Liver (tissue), 9 donors: ENCODE results near the gene PEAK3. TPM values are rescaled to one million over a fixed set of nuclear protein-coding genes. Genes with fewer than 3 reads are reported as not detected.

Source experiments
- DNase-seq: peaks from one replicate; pipeline ENCODE4 v3.0.0-alpha.2; 2017; ENCODE audit warnings: low spot score
- H3K27ac ChIP-seq, 2 donors: one replicate each; pipeline ENCODE4 v1.7.0; 2013; ENCODE audit warnings: inconsistent platforms in 2 of 2, low read length in 2 of 2, control low read depth in 1 of 2, low read depth in 1 of 2, mild to moderate bottlenecking in 1 of 2
- H3K27me3 ChIP-seq, 4 donors: one replicate each; pipeline versions ENCODE4 v1.6.1 to v1.7.0; 2013; ENCODE audit warnings: low read length in 3 of 4, inconsistent platforms in 1 of 4, mild to moderate bottlenecking in 1 of 4, moderate library complexity in 1 of 4; ENCODE audit not compliant: control insufficient read depth in 4 of 4, insufficient read depth in 4 of 4
- H3K36me3 ChIP-seq, 4 donors: one replicate each; pipeline versions ENCODE4 v1.6.1 to v1.7.0; 2013; ENCODE audit warnings: low read length in 3 of 4, mild to moderate bottlenecking in 3 of 4, low read depth in 1 of 4, moderate library complexity in 1 of 4; ENCODE audit not compliant: control insufficient read depth in 4 of 4, insufficient read depth in 3 of 4
- H3K4me1 ChIP-seq, 4 donors: one replicate each; pipeline versions ENCODE4 v1.6.1 to v1.7.0; 2013; ENCODE audit warnings: low read length in 3 of 4, mild to moderate bottlenecking in 3 of 4, moderate library complexity in 1 of 4; ENCODE audit not compliant: control insufficient read depth in 4 of 4, insufficient read depth in 4 of 4
- H3K4me3 ChIP-seq, 3 donors: one replicate each; pipeline versions ENCODE4 v1.6.1 to v1.7.0; 2013; ENCODE audit warnings: low read length in 3 of 3, control low read depth in 1 of 3, low read depth in 1 of 3, mild to moderate bottlenecking in 1 of 3
- H3K9ac ChIP-seq, 2 donors: one replicate each; pipeline ENCODE4 v1.7.0; 2013; ENCODE audit warnings: low read length in 2 of 2, mild to moderate bottlenecking in 2 of 2, moderate library complexity in 2 of 2, control low read depth in 1 of 2, low read depth in 1 of 2
- H3K9me3 ChIP-seq, 4 donors: one replicate each; pipeline versions ENCODE4 v1.6.1 to v1.7.0; 2013; ENCODE audit warnings: low read length in 3 of 4; ENCODE audit not compliant: control insufficient read depth in 4 of 4
- ATF3 ChIP-seq: IDR thresholded peaks from 2 replicates; pipeline ENCODE4 v1.6.1; 2016; ENCODE audit warnings: antibody characterized with exemption
- CTCF ChIP-seq: fragments of 150-350 bp; IDR thresholded peaks from 2 replicates; pipeline ENCODE4 v1.5.1; 2017; ENCODE audit warnings: improper control_type of control experiment, low read depth, low read length; ENCODE audit not compliant: missing input control
- EGR1 ChIP-seq, 2 donors: IDR thresholded peaks; 2 replicates each; pipeline ENCODE4 v1.6.1; 2016 to 2018; ENCODE audit warnings: antibody characterized with exemption in 2 of 2, low read depth in 2 of 2
- FOXA1 ChIP-seq: IDR thresholded peaks from 2 replicates; pipeline ENCODE4 v1.6.1; 2016; ENCODE audit warnings: antibody characterized with exemption
- FOXA2 ChIP-seq: IDR thresholded peaks from 2 replicates; pipeline ENCODE4 v1.6.1; 2016; ENCODE audit warnings: antibody characterized with exemption
- GABPA ChIP-seq, 2 donors: IDR thresholded peaks in 1 of 2; conservative IDR thresholded peaks in 1 of 2; 2 replicates each; pipeline ENCODE4 v1.6.1; 2016; ENCODE audit warnings: antibody characterized with exemption in 2 of 2, mild to moderate bottlenecking in 1 of 2, moderate library complexity in 1 of 2
- HNF4A ChIP-seq, 2 donors: conservative IDR thresholded peaks; 2 replicates each; pipeline ENCODE4 v1.6.1; 2016; ENCODE audit warnings: antibody characterized with exemption in 2 of 2, mild to moderate bottlenecking in 2 of 2
- HNF4G ChIP-seq: IDR thresholded peaks from 2 replicates; pipeline ENCODE4 v1.6.1; 2016; ENCODE audit warnings: antibody characterized with exemption
- JUND ChIP-seq, 2 donors: IDR thresholded peaks; 2 replicates each; pipeline ENCODE4 v1.6.1; 2016; ENCODE audit warnings: antibody characterized with exemption in 2 of 2
- MAX ChIP-seq: IDR thresholded peaks from 2 replicates; pipeline ENCODE4 v1.6.1; 2016; ENCODE audit warnings: antibody characterized with exemption
- NR2F2 ChIP-seq: IDR thresholded peaks from 2 replicates; pipeline ENCODE4 v1.6.1; 2016; ENCODE audit warnings: antibody characterized with exemption
- RAD21 ChIP-seq, 2 donors: IDR thresholded peaks; 2 replicates each; pipeline ENCODE4 v1.6.1; 2016; ENCODE audit warnings: antibody characterized with exemption in 2 of 2, mild to moderate bottlenecking in 2 of 2
- REST ChIP-seq: IDR thresholded peaks from 2 replicates; pipeline ENCODE4 v1.6.1; 2016; ENCODE audit warnings: antibody characterized with exemption, mild to moderate bottlenecking
- RXRA ChIP-seq, 2 donors: IDR thresholded peaks; 2 replicates each; pipeline ENCODE4 v1.6.1; 2017 to 2018; ENCODE audit warnings: antibody characterized with exemption in 2 of 2, mild to moderate bottlenecking in 1 of 2
- SP1 ChIP-seq: IDR thresholded peaks from 2 replicates; pipeline ENCODE4 v1.6.1; 2018; ENCODE audit warnings: antibody characterized with exemption, mild to moderate bottlenecking
- TAF1 ChIP-seq: conservative IDR thresholded peaks from 2 replicates; pipeline ENCODE4 v1.6.1; 2016; ENCODE audit warnings: antibody characterized with exemption, mild to moderate bottlenecking
- YY1 ChIP-seq: IDR thresholded peaks from 2 replicates; pipeline ENCODE4 v1.6.1; 2016; ENCODE audit warnings: antibody characterized with exemption, mild to moderate bottlenecking
- ZBTB33 ChIP-seq: IDR thresholded peaks from 2 replicates; pipeline ENCODE4 v1.6.1; 2016; ENCODE audit warnings: antibody characterized with exemption
- WGBS: extraction: QIAGEN DNeasy Blood & Tissue Kit; methylation state at CpG from one replicate; pipeline ENCODE4 v1.1.7; 2013; 5-methylcytosine and 5-hydroxymethylcytosine counted together
- polyA plus RNA-seq, 2 donors: library from polyadenylated mRNA; stranded (reverse) in 1 of 2; unstranded in 1 of 2; fragments of 200-250 nt in 1 of 2; fragments of >200 nt in 1 of 2; fragmentation: Nextera tagmentation in 1 of 2; extraction: Ambion mirVana in 1 of 2; gene quantifications; one replicate each; pipeline versions ENCODE4 v1.2.1 to v1.2.3, GENCODE V29; 2013 to 2015
- total RNA-seq, 2 donors: library from RNA; depleted of rRNA; stranded (reverse); fragments of >200 nt; gene quantifications; one replicate each; pipeline ENCODE4 v1.2.3, GENCODE V29; 2014
- donor health status: healthy.
- donor health status: healthy.
- donor health status: healthy.
- donor health status: healthy.
- donor health status: healthy.

The PEAK3 gene
- total and polyA plus RNA-seq, 4 donors: 0.09 to 0.67 (median 0.31) TPM

- Histone ChIP-seq H3K9me3 (no peaks in the 10 kb centered on the region), H3K4me1 (peaks cover 8 to 39% (median 18%) of the 10 kb centered on the region in 4 donors), H3K4me3 (no peak overlapping the region), H3K27me3 (peaks cover 0 to 16% (median 1%) of the 10 kb centered on the region in 4 donors), H3K9ac (no peak overlapping the region), H3K36me3 (peaks cover 10 to 39% (median 32%) of the 10 kb centered on the region in 4 donors), H3K27ac (no peak overlapping the region)
- TF ChIP-seq ATF3: no peak
- no peak for TF ChIP-seq MAX
- TF ChIP-seq GABPA (IDR thresholded peaks at IDR 0.05 in 1 of 2, conservative IDR thresholded peaks at IDR 0.05 in 1 of 2): no peak
- TF ChIP-seq SP1: no peak
- no peak for TF ChIP-seq FOXA2
- no peak for TF ChIP-seq RAD21 (IDR thresholded peaks at IDR 0.05)
- TF ChIP-seq CTCF: no peak
- no peak for TF ChIP-seq JUND (IDR thresholded peaks at IDR 0.05)
- no peak for TF ChIP-seq FOXA1
- no peak for TF ChIP-seq NR2F2
- TF ChIP-seq YY1: no peak
- TF ChIP-seq HNF4G: no peak
- TF ChIP-seq EGR1 (IDR thresholded peaks at IDR 0.05; ENCODE audit: low read depth in 2 of 2): no peak
- TF ChIP-seq TAF1: no peak
- no peak for TF ChIP-seq HNF4A (conservative IDR thresholded peaks at IDR 0.05)
- no peak for TF ChIP-seq REST
- TF ChIP-seq ZBTB33: no peak
- TF ChIP-seq RXRA (IDR thresholded peaks at IDR 0.05): no peak
- WGBS: 95% methylated on average over 28 of the region's 28 CpGs
- DNase-seq: no peak
Measured at GRCh38 chr19:2247433-2248101, 34.4 kb downstream of the PEAK3 start.
